ENCODE data around the gene EMC8. TPM values are rescaled to one million over a fixed set of nuclear protein-coding genes. Genes with fewer than 3 reads are reported as not detected.

EMC8 gene
- total RNA-seq, 1 experiment from 2014 or later, result 73.0 TPM

DNA sequence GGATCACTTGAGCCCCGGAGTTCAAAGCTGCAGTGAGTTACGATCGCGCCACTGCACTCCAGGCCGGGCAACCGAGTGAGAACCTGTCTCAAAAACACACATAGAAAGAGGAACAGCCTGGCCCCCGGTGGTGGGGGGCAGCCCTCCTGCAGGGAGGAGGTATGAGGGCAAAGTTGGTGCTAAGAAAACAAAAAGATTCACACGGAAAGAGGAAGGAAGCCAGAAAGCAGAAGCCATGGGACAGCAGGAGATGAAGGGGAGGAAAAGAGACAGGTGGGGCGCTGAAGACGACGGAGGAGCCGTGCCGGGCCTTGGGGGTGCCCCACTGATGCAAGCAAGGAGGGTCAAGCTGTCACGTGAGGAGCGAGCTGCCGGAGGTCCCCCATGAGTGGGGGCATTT, 40.2 kb downstream of the EMC8 start:
- POLR2A ChIA-PET, result no interaction called here
- Histone ChIP-seq H3K4me3 (replicated peaks in 1 of 2; ENCODE audit: low read depth in 1 of 2, low read length in 2 of 2) (no peak overlapping the region), H3K9ac (ENCODE audit: low read length) (no peak overlapping the region), H3K36me3 (ENCODE audit: control insufficient read depth in 1 of 2, insufficient read depth in 2 of 2, low read length in 2 of 2) (no peaks in the 10 kb centered on the region), H3K9me2 (ENCODE audit: insufficient read depth) (no peaks in the 10 kb centered on the region), H3K79me2 (ENCODE audit: insufficient read depth, low read length) (no peaks in the 10 kb centered on the region), H3K4me2 (ENCODE audit: low read length) (no peak overlapping the region), H2AFZ (ENCODE audit: low read depth, low read length, poor library complexity, severe bottlenecking) (no peak overlapping the region), H3K4me1 (ENCODE audit: control insufficient read depth in 1 of 2, insufficient read depth in 2 of 2, low read length in 2 of 2) (peaks cover 0 to 11% of the 10 kb centered on the region in 2 experiments; a peak in 1 of 4 replicates), H4K20me1 (ENCODE audit: insufficient read depth) (no peaks in the 10 kb centered on the region), H3K9me3 (ENCODE audit: control insufficient read depth in 1 of 2, insufficient read depth in 1 of 2, low read depth in 1 of 2, low read length in 2 of 2) (no peaks in the 10 kb centered on the region), H3K27ac (ENCODE audit: low read depth, low read length) (no peak overlapping the region), H3K27me3 (ENCODE audit: insufficient read depth, low read length) (peaks cover 6% of the 10 kb centered on the region; the same call in 1 of the 2 replicates)
- RAD21 ChIA-PET (ENCODE audit: low non-redundant PET in 1 of 2, low total read pairs in 2 of 2, uncharacterized antibody in 2 of 2, unreplicated experiment in 2 of 2), result no interaction called here
- DNase-seq (ENCODE audit: low read depth, low spot score), result no peak
- ATAC-seq, result no peak
- TF ChIP-seq, protein P1, sequence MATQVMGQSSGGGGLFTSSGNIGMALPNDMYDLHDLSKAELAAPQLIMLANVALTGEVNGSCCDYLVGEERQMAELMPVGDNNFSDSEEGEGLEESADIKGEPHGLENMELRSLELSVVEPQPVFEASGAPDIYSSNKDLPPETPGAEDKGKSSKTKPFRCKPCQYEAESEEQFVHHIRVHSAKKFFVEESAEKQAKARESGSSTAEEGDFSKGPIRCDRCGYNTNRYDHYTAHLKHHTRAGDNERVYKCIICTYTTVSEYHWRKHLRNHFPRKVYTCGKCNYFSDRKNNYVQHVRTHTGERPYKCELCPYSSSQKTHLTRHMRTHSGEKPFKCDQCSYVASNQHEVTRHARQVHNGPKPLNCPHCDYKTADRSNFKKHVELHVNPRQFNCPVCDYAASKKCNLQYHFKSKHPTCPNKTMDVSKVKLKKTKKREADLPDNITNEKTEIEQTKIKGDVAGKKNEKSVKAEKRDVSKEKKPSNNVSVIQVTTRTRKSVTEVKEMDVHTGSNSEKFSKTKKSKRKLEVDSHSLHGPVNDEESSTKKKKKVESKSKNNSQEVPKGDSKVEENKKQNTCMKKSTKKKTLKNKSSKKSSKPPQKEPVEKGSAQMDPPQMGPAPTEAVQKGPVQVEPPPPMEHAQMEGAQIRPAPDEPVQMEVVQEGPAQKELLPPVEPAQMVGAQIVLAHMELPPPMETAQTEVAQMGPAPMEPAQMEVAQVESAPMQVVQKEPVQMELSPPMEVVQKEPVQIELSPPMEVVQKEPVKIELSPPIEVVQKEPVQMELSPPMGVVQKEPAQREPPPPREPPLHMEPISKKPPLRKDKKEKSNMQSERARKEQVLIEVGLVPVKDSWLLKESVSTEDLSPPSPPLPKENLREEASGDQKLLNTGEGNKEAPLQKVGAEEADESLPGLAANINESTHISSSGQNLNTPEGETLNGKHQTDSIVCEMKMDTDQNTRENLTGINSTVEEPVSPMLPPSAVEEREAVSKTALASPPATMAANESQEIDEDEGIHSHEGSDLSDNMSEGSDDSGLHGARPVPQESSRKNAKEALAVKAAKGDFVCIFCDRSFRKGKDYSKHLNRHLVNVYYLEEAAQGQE (IDR thresholded peaks at IDR 0.05; ENCODE audit: low read depth), result no peak
- TF ChIP-seq SP1 (IDR thresholded peaks at IDR 0.05; ENCODE audit: low read depth) (no peak), JUND (IDR thresholded peaks at IDR 0.05) (no peak), ZFX (IDR thresholded peaks at IDR 0.05) (no peak), CEBPB (IDR thresholded peaks at IDR 0.05; ENCODE audit: low read depth) (no peak), SIN3A (IDR thresholded peaks at IDR 0.05; ENCODE audit: low read depth) (no peak), EGR1 (IDR thresholded peaks at IDR 0.05; ENCODE audit: low read depth) (no peak), POLR2AphosphoS5 (IDR thresholded peaks at IDR 0.05; ENCODE audit: low read depth, low read length) (no peak), TCF7L2 (IDR thresholded peaks at IDR 0.05; ENCODE audit: borderline replicate concordance, extremely low read depth, insufficient read depth, insufficient read length) (no peak), YY1 (IDR thresholded peaks at IDR 0.05; ENCODE audit: extremely low read depth, insufficient replicate concordance, low read depth, low read length) (no peak), EZH2phosphoT487 (IDR thresholded peaks at IDR 0.05; ENCODE audit: borderline replicate concordance) (no peak), ELF1 (IDR thresholded peaks at IDR 0.05; ENCODE audit: borderline replicate concordance, low read depth) (no peak), FOSL1 (IDR thresholded peaks at IDR 0.05; ENCODE audit: low read depth) (no peak)
- TF ChIP-seq, protein P2, sequence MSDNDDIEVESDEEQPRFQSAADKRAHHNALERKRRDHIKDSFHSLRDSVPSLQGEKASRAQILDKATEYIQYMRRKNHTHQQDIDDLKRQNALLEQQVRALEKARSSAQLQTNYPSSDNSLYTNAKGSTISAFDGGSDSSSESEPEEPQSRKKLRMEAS (IDR thresholded peaks at IDR 0.05), result no peak
- TF ChIP-seq, protein P3, sequence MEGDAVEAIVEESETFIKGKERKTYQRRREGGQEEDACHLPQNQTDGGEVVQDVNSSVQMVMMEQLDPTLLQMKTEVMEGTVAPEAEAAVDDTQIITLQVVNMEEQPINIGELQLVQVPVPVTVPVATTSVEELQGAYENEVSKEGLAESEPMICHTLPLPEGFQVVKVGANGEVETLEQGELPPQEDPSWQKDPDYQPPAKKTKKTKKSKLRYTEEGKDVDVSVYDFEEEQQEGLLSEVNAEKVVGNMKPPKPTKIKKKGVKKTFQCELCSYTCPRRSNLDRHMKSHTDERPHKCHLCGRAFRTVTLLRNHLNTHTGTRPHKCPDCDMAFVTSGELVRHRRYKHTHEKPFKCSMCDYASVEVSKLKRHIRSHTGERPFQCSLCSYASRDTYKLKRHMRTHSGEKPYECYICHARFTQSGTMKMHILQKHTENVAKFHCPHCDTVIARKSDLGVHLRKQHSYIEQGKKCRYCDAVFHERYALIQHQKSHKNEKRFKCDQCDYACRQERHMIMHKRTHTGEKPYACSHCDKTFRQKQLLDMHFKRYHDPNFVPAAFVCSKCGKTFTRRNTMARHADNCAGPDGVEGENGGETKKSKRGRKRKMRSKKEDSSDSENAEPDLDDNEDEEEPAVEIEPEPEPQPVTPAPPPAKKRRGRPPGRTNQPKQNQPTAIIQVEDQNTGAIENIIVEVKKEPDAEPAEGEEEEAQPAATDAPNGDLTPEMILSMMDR (IDR thresholded peaks at IDR 0.05 in 2 of 3, conservative IDR thresholded peaks at IDR 0.05 in 1 of 3; ENCODE audit: borderline replicate concordance in 1 of 3, insufficient read depth in 1 of 3, low read depth in 2 of 3, low read length in 2 of 3), result no peak
- TF ChIP-seq, protein P4, sequence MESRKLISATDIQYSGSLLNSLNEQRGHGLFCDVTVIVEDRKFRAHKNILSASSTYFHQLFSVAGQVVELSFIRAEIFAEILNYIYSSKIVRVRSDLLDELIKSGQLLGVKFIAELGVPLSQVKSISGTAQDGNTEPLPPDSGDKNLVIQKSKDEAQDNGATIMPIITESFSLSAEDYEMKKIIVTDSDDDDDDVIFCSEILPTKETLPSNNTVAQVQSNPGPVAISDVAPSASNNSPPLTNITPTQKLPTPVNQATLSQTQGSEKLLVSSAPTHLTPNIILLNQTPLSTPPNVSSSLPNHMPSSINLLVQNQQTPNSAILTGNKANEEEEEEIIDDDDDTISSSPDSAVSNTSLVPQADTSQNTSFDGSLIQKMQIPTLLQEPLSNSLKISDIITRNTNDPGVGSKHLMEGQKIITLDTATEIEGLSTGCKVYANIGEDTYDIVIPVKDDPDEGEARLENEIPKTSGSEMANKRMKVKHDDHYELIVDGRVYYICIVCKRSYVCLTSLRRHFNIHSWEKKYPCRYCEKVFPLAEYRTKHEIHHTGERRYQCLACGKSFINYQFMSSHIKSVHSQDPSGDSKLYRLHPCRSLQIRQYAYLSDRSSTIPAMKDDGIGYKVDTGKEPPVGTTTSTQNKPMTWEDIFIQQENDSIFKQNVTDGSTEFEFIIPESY (IDR thresholded peaks at IDR 0.05; ENCODE audit: extremely low read depth, insufficient replicate concordance, low read length), result no peak
- intact Hi-C loops (cut with micrococcal nuclease), result loop anchor here (1.0 kb wide), 1 partner anchor 84 kb away; no protein-coding TSS in a partner anchor
- CTCF ChIA-PET, result interaction anchor here (1.3 to 2.7 kb wide), 6 partner anchors 8 to 84 kb away, joined by 4 to 13 read pairs (median 6); partner anchors contain the start of gene C16orf74
- no TSS peak for BruUV-seq (replicated peaks)
